Stimulated activated CD4-positive, alpha-beta T cell treated with anti-CD3 and anti-CD28 coated beads, Interleukin-1b, Interleukin-23, amount 100 ng/mL, for 4 hours (primary cell): ENCODE data around the gene GRHL1.

ENCODE experiments used
- DNase-seq, 2 donors: peaks; one replicate each; pipeline ENCODE4 v3.0.0-alpha.2; 2020; ENCODE audit warnings: low read depth in 2 of 2

Gene GRHL1

GRCh38 chr2:10041711-10042110, 90.2 kb downstream of the GRHL1 start:
- DNase-seq = no peak

DNA sequence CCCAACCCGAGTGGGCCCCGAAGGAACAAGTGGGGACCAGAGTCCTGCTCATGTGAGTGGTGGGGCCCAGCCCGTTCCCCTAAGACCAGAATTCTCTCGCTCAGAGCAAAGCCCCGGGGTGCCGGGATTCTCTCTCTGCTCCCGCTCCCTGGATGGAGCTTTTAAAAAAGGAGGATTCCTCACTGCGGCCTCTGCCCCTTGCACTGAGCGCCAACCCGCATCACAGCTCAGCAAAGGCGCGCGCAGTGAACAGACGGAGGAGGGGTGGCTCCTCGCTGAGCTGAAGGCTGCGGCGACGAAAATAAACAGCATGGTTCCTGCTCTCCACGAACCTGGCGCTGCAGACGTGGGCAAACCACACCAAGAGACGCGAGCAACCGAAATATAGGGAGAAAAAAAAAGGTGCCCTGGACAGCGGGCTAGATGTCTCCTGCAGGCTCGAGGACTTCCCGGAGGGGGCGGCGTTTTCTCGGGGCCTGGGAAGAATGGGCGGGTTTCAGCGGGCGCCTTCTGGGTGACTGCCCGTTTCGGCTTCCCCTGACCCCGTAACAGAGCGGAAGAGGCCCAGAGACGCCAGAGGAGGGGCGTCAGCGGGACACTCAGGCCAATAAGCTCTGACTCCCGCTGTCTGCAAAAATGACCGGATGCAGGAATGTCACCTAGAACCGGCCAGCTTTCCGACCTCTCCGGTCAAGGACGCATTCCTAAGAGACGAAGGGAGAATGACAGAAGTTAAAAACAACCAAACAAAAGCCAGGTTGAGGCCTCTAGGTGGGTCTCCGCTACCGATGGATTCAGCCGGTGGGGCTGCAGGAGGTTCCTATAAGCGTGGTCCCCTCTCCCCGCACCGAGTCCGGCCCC, 91.0 kb downstream of the GRHL1 start:
- DNase-seq = no peak

DNA sequence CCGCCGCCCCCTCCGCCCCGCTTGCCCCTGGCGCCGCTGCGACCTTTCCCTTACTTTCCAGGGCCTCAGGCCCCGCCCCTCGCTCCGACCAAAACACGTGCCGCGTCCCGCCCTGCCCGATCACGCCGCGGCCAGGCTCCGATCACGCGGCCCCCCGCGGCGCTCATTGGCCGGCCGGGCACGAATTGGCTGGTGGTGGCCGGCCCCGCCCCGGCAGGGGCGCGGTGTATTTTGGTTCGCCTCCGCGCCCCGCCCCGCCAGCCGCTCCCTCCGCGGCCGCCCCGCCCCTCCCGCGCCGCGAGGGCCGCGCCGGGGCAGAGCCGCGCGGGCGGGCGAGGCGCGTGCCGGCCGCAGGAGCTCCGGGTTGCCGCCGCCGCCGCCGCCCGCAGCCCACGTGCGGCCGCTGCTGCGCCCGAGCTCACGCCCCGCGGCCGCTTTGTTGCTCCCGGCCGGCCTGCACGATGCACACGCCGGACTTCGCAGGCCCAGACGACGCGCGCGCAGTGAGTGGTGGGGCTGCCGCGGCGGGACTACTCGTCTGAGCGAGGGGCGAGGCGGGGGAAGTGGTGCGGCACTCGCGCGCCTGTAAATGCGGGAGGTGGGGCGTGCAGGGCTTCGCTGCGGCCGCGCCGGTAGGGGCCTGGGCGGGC, 91.9 kb downstream of the GRHL1 start, which contains the start of gene KLF11:
TSS of gene KLF11 (plus strand) at position 295 of the 650 bp plus-strand sequence. CDS start at position 462, 167 bp downstream.
- peak; percentile 69 to 78 for DNase-seq

DNA sequence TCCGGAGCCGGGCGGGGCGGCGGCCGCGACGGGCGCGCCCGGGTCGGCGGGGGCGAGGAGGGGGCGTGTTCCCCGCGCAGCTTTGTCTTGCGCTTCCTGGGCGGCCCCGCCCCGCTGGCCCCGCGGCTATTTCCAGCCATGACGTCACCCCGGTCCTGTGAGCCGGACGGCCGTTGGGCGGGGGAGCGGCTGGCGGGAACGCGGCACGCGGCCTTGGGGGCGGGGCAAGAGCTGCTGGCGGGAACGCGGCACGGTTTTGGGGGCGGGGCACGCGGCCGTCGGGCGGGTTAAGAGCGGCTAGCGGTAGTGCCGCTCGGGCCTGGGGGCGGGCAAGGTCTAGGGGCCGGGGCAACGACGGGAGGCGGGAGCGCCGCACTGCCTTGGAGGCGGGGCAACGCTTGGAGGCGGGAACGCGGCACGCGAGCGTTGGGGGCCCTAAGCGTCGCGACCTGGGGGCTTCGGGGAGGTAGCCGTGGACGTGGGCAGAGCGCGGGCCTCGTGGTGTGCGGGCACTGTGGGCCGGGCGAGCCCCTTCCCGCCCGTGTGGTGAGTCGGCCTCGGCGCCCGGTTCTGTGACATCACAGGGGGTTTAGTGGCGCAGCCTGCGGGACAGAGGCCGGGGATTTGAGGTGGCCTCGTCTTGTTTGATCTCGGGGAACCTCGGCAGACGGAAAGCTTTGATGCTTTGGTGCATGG, 92.6 kb downstream of the GRHL1 start:
- peak; percentile 84 to 99 for DNase-seq

- DNase-seq = no peak
Observed at GRCh38 chr2:10045561-10046355, 94.3 kb downstream of the GRHL1 start.

DNA sequence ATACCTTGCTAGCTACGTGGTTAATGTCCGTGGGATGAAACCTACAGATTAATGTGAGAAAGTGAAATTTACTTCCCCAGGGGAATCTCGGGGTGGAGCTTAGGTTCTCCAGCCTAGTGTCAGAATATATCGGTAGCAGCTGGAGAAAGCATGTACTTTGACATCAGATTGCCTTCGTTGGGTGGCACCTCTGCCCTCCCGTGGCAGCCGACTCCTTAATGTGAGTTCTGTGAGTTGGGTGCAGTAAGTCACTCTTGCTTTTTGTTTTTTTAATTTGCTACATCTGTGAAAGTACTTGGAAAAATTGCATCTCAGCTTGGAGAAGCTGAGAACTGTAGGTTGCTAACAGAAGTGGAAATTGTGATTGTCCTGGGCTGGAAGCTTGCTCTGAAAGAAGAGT, 95.4 kb downstream of the GRHL1 start:
- DNase-seq = no peak

GRCh38 chr2:10047616-10048500, 96.4 kb downstream of the GRHL1 start:
- no peak for DNase-seq

GRCh38 chr2:10048501-10049171, 97.1 kb downstream of the GRHL1 start:
- no peak for DNase-seq
